WTC11 (cell line): ENCODE measurements around the gene GDNF. TPM values are rescaled to one million over a fixed set of nuclear protein-coding genes. Genes with fewer than 3 reads are reported as not detected.

ENCODE experiments used
- ATAC-seq: fragments of 200-7000 bp; cut with Tn5 transposase; 2 replicates; pipeline ENCODE4 v1.10.0; 2021; ENCODE audit warnings: mild to moderate bottlenecking, moderate library complexity
- CTCF ChIA-PET: fragments of 300-600 bp; sonication (Branson Sonifier 250); formaldehyde crosslinking; loops from one replicate; lab custom pipeline; 2021; ENCODE audit warnings: antibody characterized with exemption; lab: Charles Lee
- POLR2A ChIA-PET: fragments of 350-600 bp; sonication (Branson Sonifier 250); formaldehyde crosslinking; loops from one replicate; lab custom pipeline; 2021; ENCODE audit warnings: antibody characterized with exemption; lab: Charles Lee
- DNase-seq: peaks from one replicate; pipeline ENCODE4 v3.0.0; 2021; ENCODE audit warnings: low spot score
- H3K27ac Mint-ChIP-seq: 2 replicates; pipeline ENCODE4 v1.8.0; 2021; ENCODE audit warnings: mixed read lengths
- H3K27me3 Mint-ChIP-seq: 2 replicates; pipeline ENCODE4 v1.8.0; 2021; ENCODE audit warnings: low read depth, mild to moderate bottlenecking, moderate library complexity, mixed read lengths
- H3K36me3 Mint-ChIP-seq: 2 replicates; pipeline ENCODE4 v1.8.0; 2021; ENCODE audit warnings: mixed read lengths
- H3K4me1 Mint-ChIP-seq: 2 replicates; pipeline ENCODE4 v1.8.0; 2022; ENCODE audit warnings: mixed read lengths
- H3K4me3 Mint-ChIP-seq: 2 replicates; pipeline ENCODE4 v1.8.0; 2021; ENCODE audit warnings: mild to moderate bottlenecking, moderate library complexity, mixed read lengths
- H3K9me3 Mint-ChIP-seq: 2 replicates; pipeline ENCODE4 v1.8.0; 2021; ENCODE audit warnings: mixed read lengths
- ATF3 ChIP-seq: sonication (generic); formaldehyde crosslinking; conservative IDR thresholded peaks from 2 replicates; pipeline ENCODE4 v1.8.1; 2022; ENCODE audit warnings: mild to moderate bottlenecking, missing genetic modification reagents
- CBFB ChIP-seq: sonication (generic); formaldehyde crosslinking; IDR thresholded peaks from 2 replicates; pipeline ENCODE4 v1.8.1; 2022; ENCODE audit warnings: mild to moderate bottlenecking, low read depth, missing genetic modification reagents
- CREB1 ChIP-seq: sonication (generic); formaldehyde crosslinking; IDR thresholded peaks from 2 replicates; pipeline ENCODE4 v1.8.0; 2023; ENCODE audit warnings: mild to moderate bottlenecking, missing genetic modification reagents
- CREM ChIP-seq: sonication (generic); formaldehyde crosslinking; IDR thresholded peaks from 2 replicates; pipeline ENCODE4 v1.8.1; 2022; ENCODE audit warnings: mild to moderate bottlenecking, missing genetic modification reagents, moderate library complexity
- E2F4 ChIP-seq: sonication (generic); formaldehyde crosslinking; IDR thresholded peaks from 2 replicates; pipeline ENCODE4 v1.8.1; 2022; ENCODE audit warnings: low read depth, mild to moderate bottlenecking, moderate library complexity, missing genetic modification reagents, borderline replicate concordance
- ETV6 ChIP-seq: sonication (generic); formaldehyde crosslinking; IDR thresholded peaks from 2 replicates; pipeline ENCODE4 v1.8.1; 2022; ENCODE audit warnings: mild to moderate bottlenecking, missing genetic modification reagents
- FOXJ3 ChIP-seq: sonication (generic); formaldehyde crosslinking; IDR thresholded peaks from 2 replicates; pipeline ENCODE4 v1.9.0; 2021; ENCODE audit warnings: missing genetic modification reagents, mild to moderate bottlenecking, borderline replicate concordance
- GRHL2 ChIP-seq: fragments of 250-450 bp; sonication (Bioruptor Pico); IDR thresholded peaks from 2 replicates; pipeline ENCODE4 v1.8.0; 2022; ENCODE audit warnings: mild to moderate bottlenecking, moderate library complexity; ENCODE audit not compliant: insufficient replicate concordance, severe bottlenecking
- NFE2L1 ChIP-seq: sonication (generic); formaldehyde crosslinking; IDR thresholded peaks from 2 replicates; pipeline ENCODE4 v1.8.1; 2023; ENCODE audit warnings: missing genetic modification reagents
- NR2C2 ChIP-seq: sonication (generic); formaldehyde crosslinking; IDR thresholded peaks from 2 replicates; pipeline ENCODE4 v1.8.0; 2022; ENCODE audit warnings: mild to moderate bottlenecking, missing genetic modification reagents
- SMAD3 ChIP-seq: sonication (generic); formaldehyde crosslinking; IDR thresholded peaks from 2 replicates; pipeline ENCODE4 v1.8.0; 2022; ENCODE audit warnings: missing genetic modification reagents, mild to moderate bottlenecking, borderline replicate concordance
- TEAD4 ChIP-seq: sonication (generic); formaldehyde crosslinking; IDR thresholded peaks from 2 replicates; pipeline ENCODE4 v1.8.0; 2022; ENCODE audit warnings: mild to moderate bottlenecking, missing genetic modification reagents
- ZNF317 ChIP-seq: sonication (generic); formaldehyde crosslinking; IDR thresholded peaks from 2 replicates; pipeline ENCODE4 v1.8.1; 2023; ENCODE audit warnings: low read depth, mild to moderate bottlenecking, moderate library complexity, missing genetic modification reagents, borderline replicate concordance
- ZNF396 ChIP-seq: fragments of 250-450 bp; sonication (Bioruptor Pico); IDR thresholded peaks from 2 replicates; pipeline ENCODE4 v1.8.0; 2021; ENCODE audit warnings: mild to moderate bottlenecking, moderate library complexity, borderline replicate concordance
- ZNF423 ChIP-seq: fragments of 250-450 bp; sonication (Bioruptor Pico); IDR thresholded peaks from 2 replicates; pipeline ENCODE4 v2.1.2; 2022; ENCODE audit warnings: mild to moderate bottlenecking, moderate library complexity
- ZNF532 ChIP-seq: fragments of 250-450 bp; sonication (Bioruptor Pico); IDR thresholded peaks from 2 replicates; pipeline ENCODE4 v1.9.0; 2021; ENCODE audit warnings: mild to moderate bottlenecking, borderline replicate concordance
- total RNA-seq: library from RNA; stranded (reverse); gene quantifications from 3 replicates; pipeline ENCODE4 v1.2.3, GENCODE V29; 2021
- TF ChIP-seq, protein P1 (sequence below): fragments of 200-600 bp; IDR thresholded peaks from 2 replicates; pipeline ENCODE4 v1.8.0; 2022; ENCODE audit warnings: antibody characterized with exemption

The GDNF gene
- total RNA-seq, 1 experiment from 2014 or later: 4.7 TPM

DNA sequence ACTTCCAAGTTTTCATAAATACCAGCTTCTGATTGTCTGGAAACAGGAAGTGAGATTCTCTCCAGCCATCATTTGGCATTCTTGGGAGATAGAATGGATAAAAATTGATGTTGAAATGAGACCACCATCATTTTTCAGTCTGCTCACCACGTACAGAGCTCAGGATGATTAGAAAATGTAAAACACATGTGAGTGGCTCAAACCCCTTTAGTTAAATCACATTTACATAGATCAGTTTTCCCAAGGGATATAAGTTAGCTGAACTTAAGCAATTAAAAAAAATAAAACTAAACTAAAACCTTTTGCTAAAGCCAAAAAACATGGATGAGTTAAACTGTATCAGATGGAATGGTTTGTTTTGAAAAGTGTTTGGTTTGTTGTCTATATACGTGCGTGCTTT is 37.1 kb upstream of the GDNF start:
- Mint-ChIP-seq H3K36me3 (0 out of 2 replicates have a peak, but pooled peaks cover 2% of the 10 kb centered on the region), H3K4me3 (no peak overlapping the region)
- no peak for DNase-seq
- ATAC-seq: no peak
- TF ChIP-seq, protein P1, sequence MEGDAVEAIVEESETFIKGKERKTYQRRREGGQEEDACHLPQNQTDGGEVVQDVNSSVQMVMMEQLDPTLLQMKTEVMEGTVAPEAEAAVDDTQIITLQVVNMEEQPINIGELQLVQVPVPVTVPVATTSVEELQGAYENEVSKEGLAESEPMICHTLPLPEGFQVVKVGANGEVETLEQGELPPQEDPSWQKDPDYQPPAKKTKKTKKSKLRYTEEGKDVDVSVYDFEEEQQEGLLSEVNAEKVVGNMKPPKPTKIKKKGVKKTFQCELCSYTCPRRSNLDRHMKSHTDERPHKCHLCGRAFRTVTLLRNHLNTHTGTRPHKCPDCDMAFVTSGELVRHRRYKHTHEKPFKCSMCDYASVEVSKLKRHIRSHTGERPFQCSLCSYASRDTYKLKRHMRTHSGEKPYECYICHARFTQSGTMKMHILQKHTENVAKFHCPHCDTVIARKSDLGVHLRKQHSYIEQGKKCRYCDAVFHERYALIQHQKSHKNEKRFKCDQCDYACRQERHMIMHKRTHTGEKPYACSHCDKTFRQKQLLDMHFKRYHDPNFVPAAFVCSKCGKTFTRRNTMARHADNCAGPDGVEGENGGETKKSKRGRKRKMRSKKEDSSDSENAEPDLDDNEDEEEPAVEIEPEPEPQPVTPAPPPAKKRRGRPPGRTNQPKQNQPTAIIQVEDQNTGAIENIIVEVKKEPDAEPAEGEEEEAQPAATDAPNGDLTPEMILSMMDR: no peak
- no peak for TF ChIP-seq GRHL2 (CRISPR knock-in tag)
- no peak for TF ChIP-seq E2F4 (CRISPR knock-in tag)
- no peak for TF ChIP-seq ZNF317 (CRISPR knock-in tag)
- no peak for TF ChIP-seq ETV6 (CRISPR knock-in tag)
- no peak for TF ChIP-seq CBFB
- no peak for TF ChIP-seq NR2C2 (CRISPR knock-in tag)
- no peak for TF ChIP-seq ZNF423 (CRISPR knock-in tag)
- TF ChIP-seq, all 79 proteins: peak for 0
- Mint-ChIP-seq H3K4me1 (peaks cover 10% of the 10 kb centered on the region), H3K9me3 (peaks cover 18% of the 10 kb centered on the region), H3K27ac (no peak overlapping the region), H3K27me3 (no peaks in the 10 kb centered on the region)
- POLR2A ChIA-PET: no interaction called here
- CTCF ChIA-PET: no interaction called here

DNA sequence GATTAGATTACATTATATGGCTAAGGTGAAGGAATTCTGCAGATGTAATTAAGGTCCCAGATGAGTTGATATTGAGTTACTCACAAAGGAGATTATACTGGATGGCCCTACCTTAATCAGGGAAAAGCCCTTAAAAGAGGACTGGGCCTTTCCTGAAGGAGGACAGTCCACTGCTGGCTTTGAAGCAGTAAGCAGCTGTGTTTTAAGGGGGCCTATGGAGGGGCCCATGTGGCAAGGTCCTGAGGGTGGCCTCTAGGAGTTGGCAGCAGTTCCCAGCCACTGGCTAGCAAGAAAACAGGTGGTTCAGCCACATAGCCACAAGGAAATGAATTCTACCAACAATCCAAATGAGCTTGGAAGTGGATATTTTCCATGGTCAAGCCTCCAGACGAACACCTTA is 36.4 kb upstream of the GDNF start:
- CTCF ChIA-PET: no interaction called here
- H3K27me3 Mint-ChIP-seq: no peaks in the 10 kb centered on the region
- peaks cover 10% of the 10 kb centered on the region for H3K4me1 Mint-ChIP-seq
- H3K27ac Mint-ChIP-seq: no peak overlapping the region
- ATAC-seq: no peak
- no peak overlapping the region for H3K4me3 Mint-ChIP-seq
- peaks cover 18% of the 10 kb centered on the region for H3K9me3 Mint-ChIP-seq
- DNase-seq: no peak
- TF ChIP-seq NFE2L1 (CRISPR knock-in tag) (no peak), CREM (no peak), SMAD3 (CRISPR knock-in tag) (no peak), E2F4 (CRISPR knock-in tag) (no peak), NR2C2 (CRISPR knock-in tag) (no peak), ATF3 (CRISPR knock-in tag) (no peak)
- TF ChIP-seq, all 79 proteins: peak for 0
- 0 out of 2 replicates have a peak, but pooled peaks cover 2% of the 10 kb centered on the region for H3K36me3 Mint-ChIP-seq
- POLR2A ChIA-PET: no interaction called here

DNA sequence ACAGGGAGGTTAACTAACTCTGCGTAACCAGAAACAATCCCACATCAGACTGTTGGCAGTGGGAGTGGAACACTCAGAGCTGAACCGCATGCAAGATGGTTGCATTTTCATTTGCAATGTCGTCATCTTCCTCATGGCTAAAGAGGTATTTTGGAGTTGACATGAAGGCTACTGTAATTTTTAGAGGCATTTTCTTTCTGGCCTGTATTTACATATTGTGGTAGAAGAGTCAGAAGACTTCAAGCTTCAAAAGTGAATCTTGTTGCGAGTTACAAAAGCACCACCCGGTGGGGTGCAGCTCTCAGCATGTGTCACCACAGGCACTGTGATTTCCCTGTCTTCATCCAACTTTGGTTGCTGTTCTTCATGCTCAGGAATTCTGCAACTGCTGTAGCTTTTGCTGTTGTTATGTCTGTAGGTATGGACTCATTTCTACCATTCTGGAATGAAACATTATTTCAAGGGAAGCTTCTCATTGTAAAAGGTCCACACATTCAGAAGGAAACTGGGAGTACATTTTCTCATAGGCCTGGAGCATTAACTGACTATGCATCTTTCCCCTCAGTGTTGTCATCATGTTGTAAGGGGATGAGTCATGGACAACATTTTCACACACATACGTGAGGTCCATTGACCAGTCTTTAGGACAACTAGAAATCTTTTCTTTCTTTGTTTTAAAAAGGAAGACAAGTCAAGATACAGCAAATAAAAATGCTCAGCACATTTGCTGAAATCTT is 35.4 kb upstream of the GDNF start:
- ChIA-PET CTCF (no interaction called here), POLR2A (no interaction called here)
- peaks cover 18% of the 10 kb centered on the region for H3K9me3 Mint-ChIP-seq
- H3K27ac Mint-ChIP-seq: no peak overlapping the region
- H3K4me1 Mint-ChIP-seq: peaks cover 10% of the 10 kb centered on the region
- no peak for DNase-seq
- H3K27me3 Mint-ChIP-seq: no peaks in the 10 kb centered on the region
- no peak for TF ChIP-seq TEAD4 (CRISPR knock-in tag)
- TF ChIP-seq ZNF532: no peak
- peak; percentile 75 for TF ChIP-seq ZNF423 (CRISPR knock-in tag)
- TF ChIP-seq, protein P1: no peak
- TF ChIP-seq CREB1 (CRISPR knock-in tag): no peak
- TF ChIP-seq ZNF396 (CRISPR knock-in tag): no peak
- TF ChIP-seq FOXJ3 (CRISPR knock-in tag): no peak
- ATAC-seq: no peak
- H3K4me3 Mint-ChIP-seq: no peak overlapping the region
- 0 out of 2 replicates have a peak, but pooled peaks cover 2% of the 10 kb centered on the region for H3K36me3 Mint-ChIP-seq
